Stomach (tissue), 9 donors: ENCODE results near the gene C19orf33. TPM values are rescaled to one million over a fixed set of nuclear protein-coding genes. Genes with fewer than 3 reads are reported as not detected.

Experiments used
- DNase-seq, 2 donors: peaks; one replicate each; pipeline versions ENCODE4 v3.0.0 to v3.0.0-alpha.2; 2013 to 2019
- H3K27ac ChIP-seq, 5 donors: fragments of 200-600 bp in 4 of 5; sonication (generic) in 4 of 5; one replicate each; pipeline ENCODE4 v1.5.1; 2013 to 2019; ENCODE audit warnings: mild to moderate bottlenecking in 1 of 5, moderate library complexity in 1 of 5
- H3K27me3 ChIP-seq, 3 donors: fragments of 200-600 bp; sonication (generic); one replicate each; pipeline ENCODE4 v1.5.1; 2017 to 2019; ENCODE audit warnings: mixed run types in 1 of 3
- H3K36me3 ChIP-seq, 4 donors: fragments of 200-600 bp; sonication (generic); 1 replicate in 3 of 4; 2 replicates in 1 of 4; pipeline ENCODE4 v1.5.1; 2016 to 2019
- H3K4me1 ChIP-seq, 4 donors: fragments of 200-600 bp; sonication (generic); one replicate each; pipeline ENCODE4 v1.5.1; 2016 to 2019
- H3K4me3 ChIP-seq, 4 donors: fragments of 200-600 bp; sonication (generic) in 3 of 4; one replicate each; pipeline ENCODE4 v1.5.1; 2016 to 2019; ENCODE audit warnings: mild to moderate bottlenecking in 1 of 4
- H3K9me3 ChIP-seq, 4 donors: fragments of 200-600 bp; sonication (generic); one replicate each; pipeline ENCODE4 v1.5.1; 2016 to 2019
- EP300 ChIP-seq: sonication (generic); formaldehyde crosslinking; IDR thresholded peaks from one replicate; pipeline ENCODE4 v1.6.1; 2017; ENCODE audit warnings: antibody characterized with exemption
- POLR2A ChIP-seq, 4 donors: fragments of 450-650 bp; IDR thresholded peaks; one replicate each; pipeline ENCODE4 v1.6.1; 2016; ENCODE audit warnings: antibody characterized with exemption in 4 of 4, control low read depth in 2 of 4, mild to moderate bottlenecking in 1 of 4, moderate library complexity in 1 of 4
- POLR2AphosphoS5 ChIP-seq, 3 donors: sonication (generic); formaldehyde crosslinking; IDR thresholded peaks; one replicate each; pipeline ENCODE4 v1.6.1; 2016; ENCODE audit warnings: antibody characterized with exemption in 3 of 3
- WGBS, 5 donors: extraction: QIAGEN DNeasy Blood & Tissue Kit in 3 of 5; methylation state at CpG; one replicate each; pipeline versions ENCODE4 v1.1.5 to v1.1.7; 2013 to 2018; 5-methylcytosine and 5-hydroxymethylcytosine counted together
- intact Hi-C: fragments of 100-400 bp; cut with DNase I; formaldehyde crosslinking; loops from one replicate; pipeline ENCODE4 v1.15.1; 2023; ENCODE audit warnings: low total_unique reads
- polyA plus RNA-seq, 3 donors: library from polyadenylated mRNA; stranded (reverse); fragments of 200-250 nt; gene quantifications; one replicate each; pipeline ENCODE4 v1.2.3, GENCODE V29; 2013
- total RNA-seq, 5 donors: library from RNA; depleted of rRNA; stranded (reverse); fragments of >200 nt; gene quantifications; one replicate each; pipeline versions ENCODE4 v1.1.0 to v1.2.3, GENCODE V29; 2014 to 2016
- TF ChIP-seq, protein P1 (sequence below), 7 experiments: fragments of 450-650 bp in 4 of 7; fragments of 200-600 bp in 3 of 7; sonication (generic) in 3 of 7; IDR thresholded peaks; one replicate each; pipeline ENCODE4 v1.5.1; 2016 to 2019; ENCODE audit warnings: antibody characterized with exemption in 7 of 7, control low read depth in 2 of 7, mild to moderate bottlenecking in 1 of 7
- donor health status: healthy with polysubstance abuse.
- donor health status: Bipolar disorder and iron deficiency.
- donor health status: healthy.

Gene C19orf33
- total and polyA plus RNA-seq, 8 donors = 33.5 to 1,069 (median 286) TPM

DNA sequence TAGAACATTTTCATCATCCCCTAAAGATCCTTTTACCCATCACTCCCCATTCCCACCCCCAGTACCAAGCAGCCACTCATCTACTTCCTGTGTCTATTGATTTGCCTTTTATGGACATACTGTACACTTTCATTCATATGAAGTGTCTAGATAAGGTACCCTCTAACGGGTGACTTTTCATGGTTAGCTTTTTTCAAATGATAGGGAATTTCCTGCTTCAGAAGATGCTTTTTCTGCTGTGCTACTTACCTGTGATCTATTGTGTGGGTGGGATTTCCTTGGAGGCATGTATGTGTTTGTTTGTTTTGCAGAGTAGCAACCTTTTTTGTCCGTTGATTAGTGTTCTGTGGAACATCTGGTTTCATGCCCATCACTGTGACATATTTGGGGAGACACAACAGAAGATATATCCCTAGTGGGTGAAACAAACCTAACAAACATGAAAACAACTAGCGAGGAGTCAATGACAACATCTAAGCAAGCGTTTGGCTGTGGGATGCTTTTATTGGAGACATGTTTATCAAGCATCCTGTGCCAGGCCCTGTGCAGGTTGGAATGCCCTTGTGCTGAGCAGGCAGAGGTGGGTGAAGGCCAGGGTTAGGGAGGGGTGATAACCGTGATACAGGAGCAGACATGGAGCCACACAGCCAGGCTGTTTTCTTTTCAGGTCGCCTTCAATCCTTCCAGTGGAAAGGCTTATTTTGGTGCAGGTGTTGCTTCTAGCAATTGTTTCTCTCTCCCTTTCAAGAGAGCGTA lies 22.1 kb upstream of the C19orf33 start:
- intact Hi-C loops = no loop called here
- Histone ChIP-seq H3K27me3 (no peaks in the 10 kb centered on the region), H3K9me3 (no peaks in the 10 kb centered on the region), H3K4me3 (no peak overlapping the region), H3K4me1 (peaks cover 31 to 59% (median 56%) of the 10 kb centered on the region in 4 donors), H3K27ac (no peak overlapping the region), H3K36me3 (peaks cover 0 to 26% (median 10%) of the 10 kb centered on the region in 4 donors)
- TF ChIP-seq POLR2A (IDR thresholded peaks at IDR 0.05) (no peak), POLR2AphosphoS5 (IDR thresholded peaks at IDR 0.05) (no peak), EP300 (no peak)
- TF ChIP-seq, protein P1, sequence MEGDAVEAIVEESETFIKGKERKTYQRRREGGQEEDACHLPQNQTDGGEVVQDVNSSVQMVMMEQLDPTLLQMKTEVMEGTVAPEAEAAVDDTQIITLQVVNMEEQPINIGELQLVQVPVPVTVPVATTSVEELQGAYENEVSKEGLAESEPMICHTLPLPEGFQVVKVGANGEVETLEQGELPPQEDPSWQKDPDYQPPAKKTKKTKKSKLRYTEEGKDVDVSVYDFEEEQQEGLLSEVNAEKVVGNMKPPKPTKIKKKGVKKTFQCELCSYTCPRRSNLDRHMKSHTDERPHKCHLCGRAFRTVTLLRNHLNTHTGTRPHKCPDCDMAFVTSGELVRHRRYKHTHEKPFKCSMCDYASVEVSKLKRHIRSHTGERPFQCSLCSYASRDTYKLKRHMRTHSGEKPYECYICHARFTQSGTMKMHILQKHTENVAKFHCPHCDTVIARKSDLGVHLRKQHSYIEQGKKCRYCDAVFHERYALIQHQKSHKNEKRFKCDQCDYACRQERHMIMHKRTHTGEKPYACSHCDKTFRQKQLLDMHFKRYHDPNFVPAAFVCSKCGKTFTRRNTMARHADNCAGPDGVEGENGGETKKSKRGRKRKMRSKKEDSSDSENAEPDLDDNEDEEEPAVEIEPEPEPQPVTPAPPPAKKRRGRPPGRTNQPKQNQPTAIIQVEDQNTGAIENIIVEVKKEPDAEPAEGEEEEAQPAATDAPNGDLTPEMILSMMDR (IDR thresholded peaks at IDR 0.05) = no peak
- 58 to 66% (median 62%) methylated on average over 7 of the region's 7 CpGs for WGBS, 5 donors
- DNase-seq = no peak

- DNase-seq = no peak
- Histone ChIP-seq H3K27ac (no peak overlapping the region), H3K4me3 (no peak overlapping the region), H3K9me3 (no peaks in the 10 kb centered on the region), H3K4me1 (peaks cover 18 to 52% (median 45%) of the 10 kb centered on the region in 4 donors), H3K36me3 (peaks cover 7 to 39% (median 18%) of the 10 kb centered on the region in 4 donors), H3K27me3 (no peaks in the 10 kb centered on the region)
- WGBS, 5 donors = 82 to 92% (median 90%) methylated on average over 8 of the region's 8 CpGs
- intact Hi-C loops = no loop called here
- TF ChIP-seq POLR2A (IDR thresholded peaks at IDR 0.05) = no peak
- no peak for TF ChIP-seq POLR2AphosphoS5 (IDR thresholded peaks at IDR 0.05)
- TF ChIP-seq, protein P1 (IDR thresholded peaks at IDR 0.05) = no peak
- TF ChIP-seq EP300 = no peak
Observed at GRCh38 chr19:38283271-38283670, 20.8 kb upstream of the C19orf33 start.

DNA sequence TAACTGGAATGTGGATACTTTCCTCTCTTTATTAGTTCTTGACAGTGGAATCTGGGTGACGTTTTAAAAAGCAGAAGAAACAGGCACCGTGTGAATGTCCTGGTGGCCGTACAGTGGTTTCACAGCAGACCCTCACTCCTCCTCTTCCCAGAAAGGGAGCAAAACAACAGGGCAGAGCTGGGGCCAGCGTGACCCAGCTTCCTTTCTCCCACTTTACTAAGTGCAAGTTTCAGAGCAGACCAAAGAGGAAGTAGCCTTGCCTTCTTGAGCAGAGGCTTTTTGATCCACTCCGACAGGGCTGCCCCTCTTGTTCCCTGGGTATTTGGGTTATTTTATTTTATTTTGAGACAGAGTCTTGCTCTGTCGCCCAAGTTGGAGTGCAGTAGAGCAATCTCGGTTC lies 19.6 kb upstream of the C19orf33 start:
- peak overlapping the region in 2 of 5 donors; percentile 16 to 48 for H3K27ac ChIP-seq
- intact Hi-C loops = no loop called here

DNA sequence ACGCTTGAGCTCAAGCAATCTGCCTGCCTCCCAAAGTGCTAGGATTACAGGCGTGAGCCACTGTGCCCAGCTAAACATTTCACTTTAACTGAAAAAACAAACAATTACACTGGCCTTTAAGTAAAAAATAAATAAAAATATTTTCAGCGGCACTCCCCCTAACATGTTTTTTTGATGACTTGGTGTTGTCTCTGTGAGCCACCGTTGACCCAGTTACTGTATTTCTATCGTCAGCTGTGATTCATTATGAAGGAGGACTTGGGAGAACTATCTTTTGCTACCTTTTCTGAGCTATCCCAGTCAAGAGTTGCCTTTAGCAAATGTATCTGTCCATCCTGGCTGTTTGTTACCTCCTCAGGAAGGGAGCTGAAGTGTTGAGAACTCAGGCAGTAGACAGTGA lies 18.5 kb upstream of the C19orf33 start:
- H3K4me1 ChIP-seq = peaks cover 13 to 52% (median 49%) of the 10 kb centered on the region in 4 donors
- H3K27ac ChIP-seq = peak overlapping the region in 1 of 5 donors; percentile 40
- intact Hi-C loops = no loop called here
- DNase-seq = no peak
- no peaks in the 10 kb centered on the region for H3K27me3 ChIP-seq
- H3K9me3 ChIP-seq = no peaks in the 10 kb centered on the region
- H3K4me3 ChIP-seq = no peak overlapping the region
- H3K36me3 ChIP-seq = peaks cover 14 to 57% (median 34%) of the 10 kb centered on the region in 4 donors
- 72 to 88% (median 77%) methylated on average over 5 of the region's 5 CpGs for WGBS, 5 donors
- no peak for TF ChIP-seq EP300
- TF ChIP-seq, protein P1 (IDR thresholded peaks at IDR 0.05) = no peak
- TF ChIP-seq POLR2AphosphoS5 (IDR thresholded peaks at IDR 0.05) = no peak
- no peak for TF ChIP-seq POLR2A (IDR thresholded peaks at IDR 0.05)

More for the DNA sequence above, 19.6 kb upstream of the C19orf33 start:
- no peaks in the 10 kb centered on the region for H3K9me3 ChIP-seq
- TF ChIP-seq POLR2A (IDR thresholded peaks at IDR 0.05) = no peak
- TF ChIP-seq, protein P1 (IDR thresholded peaks at IDR 0.05) = no peak
- no peak for TF ChIP-seq EP300
- TF ChIP-seq POLR2AphosphoS5 (IDR thresholded peaks at IDR 0.05) = no peak
- H3K27me3 ChIP-seq = no peaks in the 10 kb centered on the region
- H3K4me3 ChIP-seq = no peak overlapping the region
- no peak for DNase-seq
- H3K36me3 ChIP-seq = peaks cover 11 to 50% (median 25%) of the 10 kb centered on the region in 4 donors
- H3K4me1 ChIP-seq = peaks cover 12 to 46% (median 44%) of the 10 kb centered on the region in 4 donors
- 68 to 81% (median 76%) methylated on average over 7 of the region's 7 CpGs for WGBS, 5 donors
